Uterus (tissue), 2 donors: Measurements from ENCODE around the gene KCNT2.

Experiments used
- POLR2A ChIP-seq, 2 donors: fragments of 450-650 bp; IDR thresholded peaks; one replicate each; pipeline ENCODE4 v1.6.1; 2016; ENCODE audit warnings: antibody characterized with exemption in 2 of 2, mild to moderate bottlenecking in 1 of 2, moderate library complexity in 1 of 2
- TF ChIP-seq, protein P1 (sequence below), 4 experiments: fragments of 200-600 bp in 2 of 4; fragments of 450-650 bp in 2 of 4; sonication (generic) in 2 of 4; IDR thresholded peaks; one replicate each; pipeline ENCODE4 v1.5.1; 2016 to 2019; ENCODE audit warnings: antibody characterized with exemption in 4 of 4, mild to moderate bottlenecking in 2 of 4, moderate library complexity in 1 of 4

DNA sequence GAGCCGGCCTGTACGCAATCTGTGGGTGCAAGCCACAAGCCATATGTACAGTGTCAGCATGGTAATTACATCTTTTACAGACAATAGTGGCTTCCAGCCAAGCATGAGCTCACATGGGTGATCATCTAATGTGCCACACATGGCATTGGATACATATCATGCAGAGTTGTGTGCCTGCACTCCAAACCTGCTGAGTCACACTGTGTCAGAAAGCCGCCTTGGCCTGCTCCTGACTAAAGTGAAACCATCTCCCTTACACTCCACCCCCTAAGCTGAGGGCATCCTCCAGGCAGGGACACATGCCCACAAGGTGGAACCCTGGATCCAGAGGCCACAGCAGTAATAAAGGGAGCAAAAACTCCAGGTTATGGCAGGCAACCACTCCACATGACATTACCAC, 72.5 kb downstream of the KCNT2 start:
- TF ChIP-seq, protein P1, sequence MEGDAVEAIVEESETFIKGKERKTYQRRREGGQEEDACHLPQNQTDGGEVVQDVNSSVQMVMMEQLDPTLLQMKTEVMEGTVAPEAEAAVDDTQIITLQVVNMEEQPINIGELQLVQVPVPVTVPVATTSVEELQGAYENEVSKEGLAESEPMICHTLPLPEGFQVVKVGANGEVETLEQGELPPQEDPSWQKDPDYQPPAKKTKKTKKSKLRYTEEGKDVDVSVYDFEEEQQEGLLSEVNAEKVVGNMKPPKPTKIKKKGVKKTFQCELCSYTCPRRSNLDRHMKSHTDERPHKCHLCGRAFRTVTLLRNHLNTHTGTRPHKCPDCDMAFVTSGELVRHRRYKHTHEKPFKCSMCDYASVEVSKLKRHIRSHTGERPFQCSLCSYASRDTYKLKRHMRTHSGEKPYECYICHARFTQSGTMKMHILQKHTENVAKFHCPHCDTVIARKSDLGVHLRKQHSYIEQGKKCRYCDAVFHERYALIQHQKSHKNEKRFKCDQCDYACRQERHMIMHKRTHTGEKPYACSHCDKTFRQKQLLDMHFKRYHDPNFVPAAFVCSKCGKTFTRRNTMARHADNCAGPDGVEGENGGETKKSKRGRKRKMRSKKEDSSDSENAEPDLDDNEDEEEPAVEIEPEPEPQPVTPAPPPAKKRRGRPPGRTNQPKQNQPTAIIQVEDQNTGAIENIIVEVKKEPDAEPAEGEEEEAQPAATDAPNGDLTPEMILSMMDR (IDR thresholded peaks at IDR 0.05): no peak
- no peak for TF ChIP-seq POLR2A (IDR thresholded peaks at IDR 0.05)
